Measurements from ENCODE around the gene GATAD2A.

DNA sequence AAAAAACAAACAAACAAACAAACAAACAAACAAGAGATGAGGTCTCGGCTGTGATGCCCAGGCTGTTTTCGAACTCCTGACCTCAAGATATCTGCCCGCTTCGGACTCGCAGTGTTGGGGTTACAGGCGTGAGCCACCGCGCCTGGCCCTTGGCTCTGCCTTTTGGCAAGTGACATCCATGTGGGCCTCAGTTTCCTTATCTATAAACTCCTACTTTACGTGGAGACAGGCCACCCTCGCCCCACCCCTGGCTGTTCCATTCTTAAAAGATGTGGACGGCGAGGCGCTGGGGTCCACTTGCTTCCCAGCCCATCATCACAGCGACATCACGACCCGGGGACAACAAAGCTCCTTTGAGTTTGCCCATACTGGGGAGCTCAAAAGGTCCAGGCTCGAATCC lies 108.2 kb downstream of the GATAD2A start:
- TF ChIP-seq POLR2A (IDR thresholded peaks at IDR 0.05; ENCODE audit: low read depth, low read length) (no peak), TAF1 (IDR thresholded peaks at IDR 0.05; ENCODE audit: borderline replicate concordance, low read depth, low read length) (no peak)
